Ureter (tissue), 1 donor: ENCODE data around the gene NUDT3. TPM values are rescaled to one million over a fixed set of nuclear protein-coding genes. Genes with fewer than 3 reads are reported as not detected.
"Not testable (repeated sequence)": the region's sequence is repeated elsewhere in the genome, so short reads cannot be mapped to it uniquely, and the experiment has no call there.

Source experiments
- DNase-seq: peaks from one replicate; pipeline ENCODE4 v3.0.0-alpha.2; 2020; ENCODE audit warnings: low spot score
- total RNA-seq: library from RNA; stranded (reverse); gene quantifications from one replicate; pipeline ENCODE4 v1.2.4, GENCODE V29; 2023
- donor health status: DM: yes; HTN: yes; CAD: no.

Gene NUDT3
- total RNA-seq, 1 donor from 2014 or later, result 57.0 TPM

GRCh38 chr6:34343806-34344205 lies 48.7 kb downstream of the NUDT3 start:
- DNase-seq, result no peak

DNA sequence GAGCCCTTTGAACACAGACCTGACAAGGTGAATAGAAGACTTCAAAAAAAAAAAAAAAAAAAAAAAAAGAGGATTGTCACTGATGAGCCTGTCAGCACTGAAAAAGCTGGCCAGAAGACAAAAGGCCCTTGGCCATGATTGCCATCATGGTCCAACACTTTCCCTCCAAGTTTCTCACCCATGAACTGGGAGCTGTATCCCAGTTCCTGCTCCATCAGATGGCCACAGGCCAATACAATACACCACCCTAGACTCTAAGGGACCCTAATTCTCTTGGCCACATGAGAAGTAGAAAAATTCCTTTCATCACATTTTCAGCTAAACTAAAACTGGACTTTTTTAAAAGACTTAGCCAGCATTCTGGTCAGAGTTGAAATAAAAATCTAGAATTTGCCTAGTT lies 50.2 kb downstream of the NUDT3 start:
- DNase-seq, result no peak

DNA sequence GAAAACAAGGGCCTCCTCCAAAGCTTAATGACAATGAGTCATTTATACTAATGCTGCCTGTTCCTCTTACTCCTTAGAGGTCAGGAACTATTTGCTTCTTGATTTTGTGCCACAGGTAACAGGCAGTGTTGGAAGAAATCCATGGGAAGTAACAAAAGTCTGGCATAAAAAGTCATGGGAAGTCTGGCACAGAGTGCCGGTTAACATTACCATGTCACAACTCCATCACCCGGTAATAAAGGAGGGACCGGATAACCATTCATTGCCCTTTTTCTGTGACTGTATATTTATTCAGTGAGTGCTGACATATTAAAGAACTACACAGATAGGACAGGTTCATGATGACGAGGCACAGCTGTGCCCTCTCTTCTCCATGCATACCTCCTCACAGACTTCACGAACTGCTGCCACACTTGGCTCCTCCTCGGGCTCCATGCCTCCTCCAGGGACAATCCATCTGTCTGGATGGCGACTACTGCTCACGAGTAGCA lies 50.9 kb downstream of the NUDT3 start:
- DNase-seq, result no peak

DNA sequence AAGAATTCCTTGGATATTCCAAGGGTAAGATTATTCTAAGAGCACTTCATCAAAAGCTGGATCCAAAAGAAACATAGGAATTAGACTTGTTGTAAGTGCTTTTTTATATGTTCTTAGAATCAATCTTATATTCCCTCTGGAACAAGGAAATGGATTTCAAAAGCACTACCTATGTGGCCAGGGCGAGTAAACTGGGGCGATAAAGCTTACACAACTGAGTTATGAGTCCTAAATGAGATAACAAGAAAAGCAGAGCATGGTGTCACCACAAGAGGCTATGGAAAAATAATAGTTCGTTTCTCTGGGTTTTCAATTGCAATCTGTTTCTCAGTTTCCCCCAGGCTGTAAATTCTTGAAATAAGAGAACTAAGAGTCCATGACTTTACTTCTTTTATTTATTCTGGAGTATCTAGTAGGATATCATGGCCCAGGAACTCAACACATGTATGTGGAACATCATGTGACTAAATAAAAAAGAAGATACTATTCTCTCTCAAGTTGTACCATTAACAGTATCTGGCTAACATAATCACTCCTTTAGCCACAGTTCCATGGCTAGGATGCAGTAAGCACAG lies 51.5 kb downstream of the NUDT3 start:
- DNase-seq, result no peak

DNA sequence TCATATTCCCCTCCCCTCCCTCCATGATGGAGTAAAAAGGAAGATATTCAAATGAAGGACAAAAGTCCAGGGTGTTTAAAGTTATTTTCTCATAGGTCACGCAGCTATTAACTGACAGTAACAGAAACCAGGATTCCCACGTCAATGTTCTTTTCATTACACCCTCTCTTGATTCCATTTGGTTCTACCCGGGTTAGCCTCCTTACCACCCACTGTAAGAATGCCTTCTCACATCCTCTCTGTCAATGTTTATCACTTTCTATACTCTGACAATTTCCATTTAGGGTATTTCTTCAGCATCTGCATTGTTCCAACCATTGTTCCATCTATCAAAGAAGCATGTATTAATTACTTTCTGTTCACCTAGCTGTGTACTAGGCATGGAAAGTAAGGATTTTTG lies 52.1 kb downstream of the NUDT3 start:
- no peak for DNase-seq

GRCh38 chr6:34339971-34340370 lies 52.5 kb downstream of the NUDT3 start:
- DNase-seq, result no peak

DNA sequence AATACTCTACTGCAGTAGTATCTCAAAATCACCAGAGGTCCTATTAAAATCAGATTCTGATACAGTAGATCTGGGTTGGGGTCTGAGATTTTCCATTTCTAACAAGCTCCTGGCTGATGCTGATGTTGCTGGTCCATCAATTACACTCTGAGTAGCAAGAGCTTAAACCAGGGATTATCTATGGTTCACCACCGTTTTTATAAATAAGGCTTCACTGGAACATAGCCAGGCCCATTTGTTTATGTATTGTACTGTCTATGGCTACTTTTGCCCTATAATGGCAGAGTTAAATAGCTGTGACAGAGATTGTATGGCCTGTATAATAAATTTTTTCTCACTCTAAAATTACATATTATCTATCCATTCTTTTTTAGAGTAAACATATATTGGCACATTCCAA lies 53.0 kb downstream of the NUDT3 start:
- DNase-seq, result no peak

DNA sequence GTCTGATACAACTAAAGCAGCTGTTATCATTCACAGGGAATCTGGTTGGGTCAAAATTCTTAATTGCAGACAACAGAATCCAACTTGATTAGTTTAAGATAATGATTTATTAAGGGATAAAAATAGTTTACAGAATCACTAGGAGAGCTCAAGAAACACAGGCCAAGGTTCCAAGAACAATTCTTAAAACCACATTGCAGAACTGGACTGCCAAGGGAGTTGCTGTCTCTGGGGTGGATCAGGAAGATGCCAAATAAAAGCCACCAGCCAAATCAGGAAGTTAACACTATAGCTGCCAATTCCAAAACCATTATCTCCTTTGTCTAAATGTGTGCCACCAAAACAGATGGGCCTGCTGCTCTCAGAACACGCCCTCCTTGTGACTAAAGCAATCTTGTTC lies 53.7 kb downstream of the NUDT3 start:
- no peak for DNase-seq

GRCh38 chr6:34338377-34338776 lies 54.1 kb downstream of the NUDT3 start:
- DNase-seq, result no peak

DNA sequence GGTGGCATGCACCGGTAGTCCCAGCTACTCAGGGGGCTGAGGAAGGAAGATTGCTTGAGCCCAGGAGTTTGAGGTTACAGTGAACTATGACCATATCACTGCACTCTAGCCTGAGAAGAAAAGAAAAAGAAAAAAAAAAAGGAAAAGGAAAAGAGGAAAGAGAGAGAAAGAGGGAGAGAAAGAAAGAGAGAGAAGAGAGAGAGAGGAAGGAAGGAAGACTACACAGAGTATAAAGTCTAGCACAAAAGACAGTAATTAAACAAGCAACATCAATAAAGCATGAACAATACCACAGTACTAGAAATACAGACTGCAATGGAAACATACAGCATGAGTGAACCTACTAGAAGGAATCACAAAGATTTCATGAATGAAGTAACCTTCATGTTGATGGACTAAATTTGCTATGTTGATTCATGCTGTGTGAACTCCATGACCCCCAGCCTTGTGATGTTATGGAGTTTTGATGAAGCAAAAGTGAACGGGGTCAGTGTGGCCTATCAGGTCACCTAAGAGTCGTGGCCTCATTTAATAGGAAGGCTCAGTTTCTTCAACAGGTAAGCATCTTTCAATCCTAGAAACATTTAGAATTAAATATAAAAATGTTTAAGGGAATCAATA lies 57.6 kb downstream of the NUDT3 start:
- DNase-seq, result no peak

- no peak for DNase-seq
These were observed 58.6 kb downstream of the NUDT3 start for GRCh38 chr6:34333858-34334257.

- DNase-seq, result no peak
These were observed 59.9 kb downstream of the NUDT3 start for GRCh38 chr6:34332251-34333198.

- DNase-seq, result no peak
These were observed 61.0 kb downstream of the NUDT3 start for GRCh38 chr6:34331371-34332050.

DNA sequence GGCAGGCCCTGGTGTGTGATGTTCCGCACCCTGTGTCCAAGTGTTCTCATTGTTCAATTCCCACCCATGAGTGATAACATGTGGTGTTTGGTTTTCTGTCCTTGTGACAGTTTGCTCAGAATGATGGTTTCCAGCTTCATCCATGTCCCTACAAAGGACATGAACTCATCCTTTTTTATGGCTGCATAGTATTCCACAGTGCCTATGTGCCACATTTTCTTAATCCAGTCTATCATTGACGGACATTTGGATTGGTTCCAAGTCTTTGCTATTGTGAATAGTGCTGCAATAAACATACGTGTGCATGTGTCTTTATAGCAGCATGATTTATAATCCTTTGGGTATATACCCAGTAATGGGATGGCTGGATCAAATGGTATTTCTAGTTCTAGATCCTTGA lies 62.7 kb downstream of the NUDT3 start:
- DNase-seq, result not testable (repeated sequence)

GRCh38 chr6:34328969-34329368 lies 63.5 kb downstream of the NUDT3 start:
- DNase-seq, result no peak

DNA sequence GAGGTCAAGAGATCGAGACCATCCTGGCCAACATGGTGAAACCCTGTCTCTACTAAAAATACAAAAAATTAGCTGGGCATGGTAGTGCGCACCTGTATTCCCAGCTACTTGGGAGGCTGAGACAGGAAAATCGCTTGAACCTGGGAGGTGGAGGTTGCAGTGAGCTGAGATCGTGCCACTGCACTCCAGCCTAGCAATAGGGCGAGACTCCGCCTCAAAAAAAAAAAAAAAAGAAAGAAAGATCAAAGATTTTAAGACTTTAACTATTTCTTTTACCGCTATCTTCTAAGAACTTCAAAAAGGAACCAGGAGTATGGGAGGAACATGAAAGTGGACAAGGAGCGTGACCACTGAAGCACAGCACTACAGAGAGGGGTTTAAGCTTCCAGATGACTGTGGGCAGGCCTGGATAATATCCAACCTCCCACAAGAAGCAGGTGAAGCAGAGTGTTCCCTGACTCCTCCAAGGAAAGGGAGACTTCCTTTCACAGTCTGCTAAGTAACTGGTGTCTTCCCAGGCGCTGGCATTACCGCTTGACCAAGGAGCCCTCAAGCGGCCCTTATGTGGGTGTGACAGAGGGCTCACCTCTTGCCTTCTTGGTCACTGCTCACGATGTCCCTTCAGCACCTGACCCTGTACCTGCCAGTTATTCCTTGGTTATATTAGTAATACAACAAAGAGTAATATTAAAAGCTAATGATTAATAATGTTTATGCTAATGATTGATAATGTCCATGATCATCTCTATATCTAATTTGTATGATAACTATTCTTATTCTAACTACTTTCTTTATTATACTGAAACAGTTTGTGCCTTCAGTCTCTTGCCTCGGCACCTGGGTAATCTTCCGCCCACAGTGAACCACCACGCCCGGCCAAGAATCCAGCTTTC lies 64.9 kb downstream of the NUDT3 start:
- DNase-seq, result not testable (repeated sequence)

DNA sequence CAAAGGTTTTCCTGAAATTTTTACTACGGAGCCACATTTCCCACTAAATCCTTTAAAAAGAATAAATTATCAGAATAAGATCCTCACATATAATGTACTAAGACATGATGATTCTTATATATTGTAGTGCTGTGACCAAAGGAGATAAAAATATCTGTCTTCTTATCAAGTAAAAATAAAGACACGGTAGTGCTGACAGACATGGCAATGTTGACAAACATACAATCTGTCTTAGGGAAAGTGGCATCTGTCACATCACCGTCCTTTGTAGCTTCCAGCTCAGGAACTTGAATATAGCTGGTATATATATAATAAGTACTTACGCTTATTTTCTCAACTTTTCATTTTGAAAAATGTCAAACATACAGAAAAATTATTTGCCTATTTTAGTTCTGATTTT lies 66.8 kb downstream of the NUDT3 start:
- no peak for DNase-seq

DNA sequence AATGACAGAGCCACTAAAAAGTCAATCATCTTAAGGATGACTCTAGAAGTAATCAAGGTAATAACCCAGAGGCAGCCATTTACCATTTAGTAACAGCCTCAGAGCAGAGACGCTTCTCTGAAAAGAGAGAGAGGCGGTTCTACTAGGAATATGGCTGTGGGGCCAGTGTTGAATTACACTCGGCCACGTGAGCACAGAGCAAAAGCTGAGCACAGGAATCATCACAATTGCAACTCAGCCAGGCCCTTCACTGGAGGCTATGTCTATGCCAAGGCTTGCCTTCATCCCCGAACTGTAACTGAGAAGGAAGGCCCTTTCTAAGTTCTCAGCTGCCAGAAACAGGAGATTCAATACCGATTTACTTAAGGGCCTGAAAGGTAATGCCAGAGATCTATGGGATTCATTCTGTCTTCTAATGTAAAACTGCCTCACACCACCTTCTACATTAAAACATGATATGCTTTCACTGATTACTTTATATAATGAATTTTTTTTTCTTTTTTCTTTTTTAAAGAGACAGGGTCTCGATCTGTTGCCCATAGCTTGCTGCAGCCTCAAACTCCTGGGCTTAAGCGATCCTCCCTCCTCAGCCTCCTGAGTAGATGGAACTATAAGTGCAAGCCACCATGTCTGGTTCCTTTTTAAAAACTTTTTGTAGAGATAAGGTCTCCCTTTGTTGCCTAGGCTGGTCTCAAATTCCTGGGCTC lies 67.6 kb downstream of the NUDT3 start:
- DNase-seq, result no peak

GRCh38 chr6:34324221-34324620 lies 68.2 kb downstream of the NUDT3 start:
- DNase-seq, result not testable (repeated sequence)

- no peak for DNase-seq
These were observed 69.2 kb downstream of the NUDT3 start for GRCh38 chr6:34323300-34323699.
